DND-41 (cell line): Measurements from ENCODE around the gene KIAA0586.

Experiments used
- ATAC-seq: fragments of 200-7000 bp; cut with Tn5 transposase; 3 replicates; pipeline ENCODE4 v1.9.1; 2021; ENCODE audit warnings: low read depth; ENCODE audit not compliant: insufficient read depth
- DNase-seq: peaks from one replicate; pipeline ENCODE4 v3.0.0-alpha.2; 2020
- H2AFZ ChIP-seq: 2 replicates; pipeline ENCODE4 v1.6.0; 2012; ENCODE audit warnings: low read depth, low read length
- H3K27ac ChIP-seq: 2 replicates; pipeline ENCODE4 v1.5.1; 2012; ENCODE audit warnings: low read length, inconsistent platforms
- H3K27me3 ChIP-seq: fragments of 200-600 bp; sonication (generic); 2 replicates; pipeline ENCODE4 v1.6.0; 2012; ENCODE audit warnings: low read length, mild to moderate bottlenecking, inconsistent platforms; ENCODE audit not compliant: insufficient read depth, poor library complexity
- H3K36me3 ChIP-seq: 2 replicates; pipeline ENCODE4 v1.5.1; 2012; ENCODE audit warnings: low read length, inconsistent platforms; ENCODE audit not compliant: insufficient read depth
- H3K4me1 ChIP-seq: 2 replicates; pipeline ENCODE4 v1.5.1; 2012; ENCODE audit warnings: mild to moderate bottlenecking, low read length; ENCODE audit not compliant: insufficient read depth
- H3K4me2 ChIP-seq: 2 replicates; pipeline ENCODE4 v1.6.0; 2012; ENCODE audit warnings: mild to moderate bottlenecking, moderate library complexity, low read length, inconsistent platforms; ENCODE audit not compliant: insufficient read depth
- H3K4me3 ChIP-seq, 2 experiments: fragments of 200-600 bp in 1 of 2; shearing (Covaris generic) in 1 of 2; 2 replicates each; pipeline ENCODE4 v1.5.1; 2012 to 2016; ENCODE audit warnings: inconsistent platforms in 2 of 2, low read length in 2 of 2, mild to moderate bottlenecking in 2 of 2, low read depth in 1 of 2, moderate library complexity in 1 of 2
- H3K79me2 ChIP-seq: 2 replicates; pipeline ENCODE4 v1.6.0; 2012; ENCODE audit warnings: low read length, inconsistent platforms; ENCODE audit not compliant: insufficient read depth
- H3K9ac ChIP-seq: 2 replicates; pipeline ENCODE4 v1.6.0; 2012; ENCODE audit warnings: low read depth, mild to moderate bottlenecking, inconsistent platforms, low read length, moderate library complexity
- H3K9me3 ChIP-seq: 2 replicates; pipeline ENCODE4 v1.5.1; 2012; ENCODE audit warnings: low read length, moderate library complexity, mild to moderate bottlenecking, inconsistent platforms; ENCODE audit not compliant: insufficient read depth, severe bottlenecking
- H4K20me1 ChIP-seq: 2 replicates; pipeline ENCODE4 v1.6.0; 2012; ENCODE audit warnings: low read length; ENCODE audit not compliant: insufficient read depth
- CTCF ChIP-seq: IDR thresholded peaks from 2 replicates; pipeline ENCODE4 v1.5.1; 2012; ENCODE audit warnings: borderline replicate concordance, low read length, moderate library complexity, mild to moderate bottlenecking; ENCODE audit not compliant: poor library complexity, severe bottlenecking; ENCODE audit errors: extremely low read depth
- EZH2 ChIP-seq: IDR thresholded peaks from 3 replicates; pipeline ENCODE4 v1.6.1; 2012; ENCODE audit warnings: borderline replicate concordance, low read depth, mild to moderate bottlenecking, moderate library complexity, low read length, inconsistent platforms; ENCODE audit not compliant: severe bottlenecking

KIAA0586 gene

GRCh38 chr14:58563978-58564377 is 136.5 kb downstream of the KIAA0586 start:
- Histone ChIP-seq H2AFZ (no peak overlapping the region), H3K36me3 (no peaks in the 10 kb centered on the region), H4K20me1 (no peaks in the 10 kb centered on the region), H3K4me1 (no peaks in the 10 kb centered on the region), H3K79me2 (no peaks in the 10 kb centered on the region), H3K27me3 (no peaks in the 10 kb centered on the region), H3K4me2 (no peak overlapping the region), H3K4me3 (no peak overlapping the region), H3K9ac (no peak overlapping the region), H3K27ac (no peak overlapping the region), H3K9me3 (no peaks in the 10 kb centered on the region)
- no peak for DNase-seq
- no peak for TF ChIP-seq CTCF
- TF ChIP-seq EZH2 = no peak
- no peak for ATAC-seq

- Histone ChIP-seq H3K27ac (no peak overlapping the region), H3K36me3 (no peaks in the 10 kb centered on the region), H3K9me3 (no peaks in the 10 kb centered on the region), H3K9ac (no peak overlapping the region), H2AFZ (no peak overlapping the region), H3K4me1 (no peaks in the 10 kb centered on the region), H3K79me2 (no peaks in the 10 kb centered on the region), H3K4me2 (no peak overlapping the region), H3K4me3 (no peak overlapping the region), H3K27me3 (no peaks in the 10 kb centered on the region), H4K20me1 (no peaks in the 10 kb centered on the region)
- no peak for DNase-seq
- TF ChIP-seq CTCF (no peak), EZH2 (no peak)
- no peak for ATAC-seq
Observed at GRCh38 chr14:58565832-58566231, 138.3 kb downstream of the KIAA0586 start.

GRCh38 chr14:58566979-58567378 is 139.5 kb downstream of the KIAA0586 start:
- H3K4me1 ChIP-seq = no peaks in the 10 kb centered on the region
- H3K36me3 ChIP-seq = no peaks in the 10 kb centered on the region
- H2AFZ ChIP-seq = no peak overlapping the region
- H3K27me3 ChIP-seq = no peaks in the 10 kb centered on the region
- H3K79me2 ChIP-seq = no peaks in the 10 kb centered on the region
- no peaks in the 10 kb centered on the region for H4K20me1 ChIP-seq
- H3K27ac ChIP-seq = no peak overlapping the region
- no peak overlapping the region for H3K9ac ChIP-seq
- TF ChIP-seq CTCF = no peak
- TF ChIP-seq EZH2 = no peak
- no peak overlapping the region for H3K4me3 ChIP-seq
- no peak for ATAC-seq
- no peaks in the 10 kb centered on the region for H3K9me3 ChIP-seq
- no peak overlapping the region for H3K4me2 ChIP-seq
- no peak for DNase-seq

GRCh38 chr14:58568322-58568721 is 140.8 kb downstream of the KIAA0586 start:
- no peak for TF ChIP-seq CTCF
- no peak for TF ChIP-seq EZH2
- no peak overlapping the region for H3K27ac ChIP-seq
- H3K9ac ChIP-seq = no peak overlapping the region

More at GRCh38 chr14:58568322-58568721, 140.8 kb downstream of the KIAA0586 start:
- no peak for ATAC-seq
- no peaks in the 10 kb centered on the region for H3K79me2 ChIP-seq
- DNase-seq = no peak
- no peak overlapping the region for H3K4me2 ChIP-seq
- H3K9me3 ChIP-seq = no peaks in the 10 kb centered on the region
- no peak overlapping the region for H3K4me3 ChIP-seq
- H2AFZ ChIP-seq = no peak overlapping the region
- no peaks in the 10 kb centered on the region for H3K4me1 ChIP-seq
- no peaks in the 10 kb centered on the region for H3K27me3 ChIP-seq
- no peaks in the 10 kb centered on the region for H3K36me3 ChIP-seq
- H4K20me1 ChIP-seq = no peaks in the 10 kb centered on the region
